Choroid plexus epithelial cell (primary cell): ENCODE data around the gene TRIM2.

Experiments
- DNase-seq: peaks from one replicate; pipeline ENCODE4 v3.0.0-alpha.2; 2010; ENCODE audit warnings: low read depth
- H3K4me3 ChIP-seq: 2 replicates; pipeline ENCODE4 v1.5.1; 2011; ENCODE audit warnings: low read depth, mild to moderate bottlenecking, control low read depth, low read length, moderate library complexity
- TF ChIP-seq, protein P1 (sequence below): conservative IDR thresholded peaks from 2 replicates; pipeline ENCODE4 v1.5.1; 2011; ENCODE audit warnings: low read depth, mild to moderate bottlenecking, control low read depth, inconsistent platforms, low read length, moderate library complexity

Gene TRIM2

DNA sequence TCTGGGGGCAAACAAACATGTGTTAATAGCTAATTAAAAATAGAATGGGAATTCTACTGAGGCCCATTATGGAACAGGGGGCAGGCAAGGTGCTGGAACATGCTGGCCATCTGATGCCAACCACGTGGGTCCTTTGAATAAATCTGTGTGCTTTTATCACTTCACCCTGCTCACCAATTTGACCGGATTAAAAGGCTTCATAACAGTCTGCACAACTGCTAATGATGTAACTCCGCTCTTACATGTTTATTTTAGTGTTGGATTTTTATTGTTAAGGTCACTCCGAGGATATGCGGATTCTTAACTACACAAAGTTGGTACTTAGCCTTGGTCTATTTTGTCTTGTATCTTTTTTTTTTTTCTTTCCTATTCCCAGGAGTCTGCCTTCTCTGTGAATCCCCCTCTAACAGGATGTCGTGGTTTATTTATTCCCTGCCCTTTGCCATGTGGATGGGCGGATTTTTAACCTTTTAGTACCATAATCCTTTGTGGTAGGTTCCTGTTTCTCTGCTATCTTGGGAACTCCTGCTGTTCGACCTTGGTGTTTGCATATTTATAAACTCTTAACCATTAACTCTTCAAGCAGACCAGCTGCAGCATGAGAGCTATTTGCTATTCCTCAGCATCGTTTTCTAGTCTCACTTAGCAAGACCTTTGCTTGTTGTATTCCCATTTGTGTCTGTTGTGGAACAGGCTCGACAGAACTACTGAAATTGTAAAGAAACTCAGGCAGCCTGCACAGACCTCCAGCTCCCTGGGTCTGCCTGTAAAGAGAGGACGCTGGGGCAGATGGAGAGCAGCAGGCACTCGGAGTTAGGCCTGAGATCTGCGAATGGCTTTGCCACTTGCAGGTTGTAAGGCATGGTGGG is 38.0 kb downstream of the TRIM2 start:
- DNase-seq = peak; percentile 88
- TF ChIP-seq, protein P1, sequence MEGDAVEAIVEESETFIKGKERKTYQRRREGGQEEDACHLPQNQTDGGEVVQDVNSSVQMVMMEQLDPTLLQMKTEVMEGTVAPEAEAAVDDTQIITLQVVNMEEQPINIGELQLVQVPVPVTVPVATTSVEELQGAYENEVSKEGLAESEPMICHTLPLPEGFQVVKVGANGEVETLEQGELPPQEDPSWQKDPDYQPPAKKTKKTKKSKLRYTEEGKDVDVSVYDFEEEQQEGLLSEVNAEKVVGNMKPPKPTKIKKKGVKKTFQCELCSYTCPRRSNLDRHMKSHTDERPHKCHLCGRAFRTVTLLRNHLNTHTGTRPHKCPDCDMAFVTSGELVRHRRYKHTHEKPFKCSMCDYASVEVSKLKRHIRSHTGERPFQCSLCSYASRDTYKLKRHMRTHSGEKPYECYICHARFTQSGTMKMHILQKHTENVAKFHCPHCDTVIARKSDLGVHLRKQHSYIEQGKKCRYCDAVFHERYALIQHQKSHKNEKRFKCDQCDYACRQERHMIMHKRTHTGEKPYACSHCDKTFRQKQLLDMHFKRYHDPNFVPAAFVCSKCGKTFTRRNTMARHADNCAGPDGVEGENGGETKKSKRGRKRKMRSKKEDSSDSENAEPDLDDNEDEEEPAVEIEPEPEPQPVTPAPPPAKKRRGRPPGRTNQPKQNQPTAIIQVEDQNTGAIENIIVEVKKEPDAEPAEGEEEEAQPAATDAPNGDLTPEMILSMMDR = no peak
- no peak overlapping the region for H3K4me3 ChIP-seq

DNA sequence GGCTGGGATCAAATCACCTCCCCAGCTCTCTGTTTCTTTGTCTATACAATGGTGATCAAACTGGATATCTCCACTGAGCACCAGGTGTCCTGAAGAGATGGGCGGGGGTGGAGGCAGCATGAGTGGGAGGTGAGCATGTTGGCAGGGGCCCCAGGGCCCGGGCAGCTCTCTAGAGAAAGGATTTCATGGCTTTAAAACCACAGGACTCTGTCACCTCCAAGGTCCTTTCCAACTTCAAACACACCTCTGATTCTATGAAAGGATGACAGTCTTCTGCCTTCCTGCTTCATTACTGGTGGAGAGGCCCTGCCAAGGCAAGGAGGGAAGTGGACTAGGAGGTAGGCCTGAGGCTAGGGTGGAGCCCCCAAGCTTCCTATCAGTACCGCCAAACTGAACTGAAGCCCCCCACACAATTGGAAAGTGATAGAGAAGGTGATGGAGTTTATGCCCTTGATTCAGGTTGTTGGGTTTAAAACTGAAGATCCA is 38.6 kb downstream of the TRIM2 start:
- no peak overlapping the region for H3K4me3 ChIP-seq
- TF ChIP-seq, protein P1 = no peak
- DNase-seq = no peak

DNA sequence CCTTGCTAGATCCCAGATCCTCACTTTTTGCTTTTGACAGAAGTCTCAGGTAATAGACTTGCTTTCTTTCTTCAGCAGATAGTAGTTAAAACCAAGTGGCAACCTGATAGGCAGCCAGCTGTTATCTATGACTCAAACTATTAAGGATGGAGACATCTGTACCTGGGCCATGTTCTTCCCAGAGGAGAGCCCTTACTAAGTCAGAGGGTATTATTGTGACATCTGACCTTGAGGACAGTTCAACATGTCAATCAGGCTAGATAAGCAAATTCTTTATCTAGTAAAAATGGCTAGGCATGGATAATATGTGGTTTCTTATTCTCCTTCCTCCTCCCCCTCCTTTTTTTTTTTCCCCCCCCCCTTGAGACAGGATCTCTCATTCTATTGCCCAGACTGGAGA is 39.2 kb downstream of the TRIM2 start:
- no peak overlapping the region for H3K4me3 ChIP-seq
- TF ChIP-seq, protein P1 = no peak
- no peak for DNase-seq

DNA sequence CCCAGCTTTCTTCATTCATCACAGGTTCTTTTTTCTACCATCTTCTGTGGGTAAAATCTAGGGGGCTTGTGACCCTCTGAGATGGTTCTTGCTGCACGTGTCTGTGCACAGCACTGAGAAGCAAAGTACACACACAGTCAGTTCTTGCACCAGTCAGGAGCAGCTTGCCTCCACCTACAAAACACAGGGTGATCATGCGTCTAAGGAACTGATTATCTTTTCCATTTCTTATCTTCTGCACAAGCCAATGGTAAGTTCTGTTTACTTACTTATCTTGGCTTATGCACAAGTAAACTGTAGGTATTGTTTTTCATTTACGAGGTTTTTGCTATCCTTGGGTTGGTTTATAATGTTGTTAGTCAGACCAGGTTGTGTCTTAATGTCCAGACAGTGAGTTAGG is 40.7 kb downstream of the TRIM2 start:
- TF ChIP-seq, protein P1 = no peak
- H3K4me3 ChIP-seq = no peak overlapping the region
- no peak for DNase-seq

DNA sequence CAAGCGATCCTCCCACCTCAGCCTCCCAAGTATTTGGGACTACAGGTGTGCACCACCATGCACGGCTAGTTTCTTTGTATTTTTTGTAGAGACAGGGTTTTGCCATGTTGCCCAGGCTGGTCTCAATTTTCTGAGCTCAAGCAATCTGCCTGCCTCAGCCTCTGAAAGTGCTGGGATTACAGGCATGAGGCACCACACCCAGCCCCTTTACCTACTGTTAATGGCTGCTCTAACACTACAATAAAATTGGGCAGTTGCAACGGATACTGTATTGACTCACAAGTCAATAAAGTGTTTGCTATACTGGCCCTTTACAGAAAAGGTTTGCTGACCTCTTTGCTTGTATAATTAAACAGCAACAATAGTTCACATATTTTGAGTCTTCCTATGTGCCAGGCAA is 41.5 kb downstream of the TRIM2 start:
- TF ChIP-seq, protein P1 = no peak
- no peak overlapping the region for H3K4me3 ChIP-seq
- DNase-seq = no peak

DNA sequence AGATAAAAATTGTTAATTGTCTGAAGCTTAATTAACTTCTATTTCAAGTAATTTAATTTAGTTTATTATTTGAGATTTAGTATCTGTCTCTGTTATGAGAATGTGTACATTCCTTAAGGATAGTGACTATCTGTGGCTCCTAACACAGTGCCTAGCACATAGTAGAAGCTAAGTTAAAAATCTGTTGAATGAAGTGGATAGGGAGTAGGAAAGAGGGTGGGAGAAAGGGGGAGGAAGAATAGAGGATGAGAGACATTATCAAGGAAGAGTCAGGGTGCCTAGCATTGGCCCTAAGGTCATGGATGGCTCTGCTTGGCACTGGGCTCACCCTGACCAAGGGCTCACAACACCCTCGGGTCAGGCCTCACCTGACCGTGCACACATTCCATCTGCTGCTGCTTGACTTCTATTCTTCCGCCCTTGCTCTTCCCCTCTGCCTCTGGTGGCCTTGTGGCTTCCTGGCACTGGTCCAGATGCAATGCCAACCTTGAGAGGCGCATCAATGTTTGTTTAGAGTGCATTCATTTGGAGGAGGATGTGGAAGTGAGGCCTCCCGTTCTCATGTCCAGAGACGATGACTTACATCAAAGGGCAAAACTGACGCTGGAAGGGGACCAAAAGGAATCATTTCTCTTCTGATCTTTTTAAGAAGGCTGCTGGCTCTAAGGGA is 42.3 kb downstream of the TRIM2 start:
- DNase-seq = no peak
- H3K4me3 ChIP-seq = no peak overlapping the region
- TF ChIP-seq, protein P1 = no peak
